Measurements from ENCODE around the gene TNIP2.

- TF ChIP-seq POLR2A (IDR thresholded peaks at IDR 0.05): no peak
- TF ChIP-seq, protein P1, sequence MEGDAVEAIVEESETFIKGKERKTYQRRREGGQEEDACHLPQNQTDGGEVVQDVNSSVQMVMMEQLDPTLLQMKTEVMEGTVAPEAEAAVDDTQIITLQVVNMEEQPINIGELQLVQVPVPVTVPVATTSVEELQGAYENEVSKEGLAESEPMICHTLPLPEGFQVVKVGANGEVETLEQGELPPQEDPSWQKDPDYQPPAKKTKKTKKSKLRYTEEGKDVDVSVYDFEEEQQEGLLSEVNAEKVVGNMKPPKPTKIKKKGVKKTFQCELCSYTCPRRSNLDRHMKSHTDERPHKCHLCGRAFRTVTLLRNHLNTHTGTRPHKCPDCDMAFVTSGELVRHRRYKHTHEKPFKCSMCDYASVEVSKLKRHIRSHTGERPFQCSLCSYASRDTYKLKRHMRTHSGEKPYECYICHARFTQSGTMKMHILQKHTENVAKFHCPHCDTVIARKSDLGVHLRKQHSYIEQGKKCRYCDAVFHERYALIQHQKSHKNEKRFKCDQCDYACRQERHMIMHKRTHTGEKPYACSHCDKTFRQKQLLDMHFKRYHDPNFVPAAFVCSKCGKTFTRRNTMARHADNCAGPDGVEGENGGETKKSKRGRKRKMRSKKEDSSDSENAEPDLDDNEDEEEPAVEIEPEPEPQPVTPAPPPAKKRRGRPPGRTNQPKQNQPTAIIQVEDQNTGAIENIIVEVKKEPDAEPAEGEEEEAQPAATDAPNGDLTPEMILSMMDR (IDR thresholded peaks at IDR 0.05): no peak
These were observed 9.9 kb downstream of the TNIP2 start for GRCh38 chr4:2745981-2746806.

Data from lower leg skin (tissue), 3 donors.